HG03060 (cell line): ENCODE results near the gene FARP2.
"Not testable (repeated sequence)": the region's sequence is repeated elsewhere in the genome, so short reads cannot be mapped to it uniquely, and the experiment has no call there.

Experiments
- ATAC-seq: cut with Tn5 transposase; IDR thresholded peaks from one replicate; pipeline ENCODE4 v1.9.1; 2021; ENCODE audit warnings: low read depth, moderate number of reproducible peaks; ENCODE audit not compliant: unreplicated experiment

FARP2 gene

GRCh38 chr2:241498115-241499070 is 142.3 kb downstream of the FARP2 start:
- no peak for ATAC-seq

- ATAC-seq: no peak
Observed at GRCh38 chr2:241499146-241499965, 143.3 kb downstream of the FARP2 start.

- ATAC-seq: no peak
Observed at GRCh38 chr2:241500016-241500415, 143.9 kb downstream of the FARP2 start.

GRCh38 chr2:241500431-241500975 is 144.4 kb downstream of the FARP2 start:
- ATAC-seq: no peak

- ATAC-seq: no peak
Observed at GRCh38 chr2:241501099-241501541, 145.0 kb downstream of the FARP2 start.

GRCh38 chr2:241501551-241501950 is 145.5 kb downstream of the FARP2 start:
- ATAC-seq: no peak

GRCh38 chr2:241502281-241502680 is 146.2 kb downstream of the FARP2 start:
- no peak for ATAC-seq

- no peak for ATAC-seq
Observed at GRCh38 chr2:241503776-241504392, 147.8 kb downstream of the FARP2 start.

GRCh38 chr2:241505086-241505780 is 149.1 kb downstream of the FARP2 start:
- no peak for ATAC-seq

GRCh38 chr2:241505781-241506201 is 149.7 kb downstream of the FARP2 start:
- ATAC-seq: no peak

- ATAC-seq: not testable (repeated sequence)
Observed at GRCh38 chr2:241506317-241506716, 150.2 kb downstream of the FARP2 start.

GRCh38 chr2:241506793-241507429 is 150.8 kb downstream of the FARP2 start:
- no peak for ATAC-seq

- ATAC-seq: no peak
Observed at GRCh38 chr2:241507430-241508239, 151.6 kb downstream of the FARP2 start.

GRCh38 chr2:241508240-241509154 is 152.4 kb downstream of the FARP2 start, which contains the start of gene STK25:
TSS of gene STK25 (minus strand) at chr2:241508584. CDS start at chr2:241508035, 549 bp downstream.
- peak; percentile 74 for ATAC-seq

- ATAC-seq: no peak
Observed at GRCh38 chr2:241509155-241509784, 153.2 kb downstream of the FARP2 start.

GRCh38 chr2:241511091-241511741 is 155.1 kb downstream of the FARP2 start:
- ATAC-seq: no peak
